ENCODE measurements around the gene SLC22A31.
A peak's percentile ranks its signal among the peaks of the same experiment; 100 is the strongest.
"Not testable (repeated sequence)": the region's sequence is repeated elsewhere in the genome, so short reads cannot be mapped to it uniquely, and the experiment has no call there.

The SLC22A31 gene

GRCh38 chr16:89168381-89169189, 31.8 kb downstream of the SLC22A31 start:
- Mint-ChIP-seq H3K36me3 (no peaks in the 10 kb centered on the region), H3K27me3 (no peaks in the 10 kb centered on the region), H3K4me1 (peaks cover 6% of the 10 kb centered on the region), H3K4me3 (no peak overlapping the region), H3K9me3 (no peaks in the 10 kb centered on the region), H3K27ac (no peak overlapping the region)

GRCh38 chr16:89167425-89167941, 32.9 kb downstream of the SLC22A31 start:
- no peaks in the 10 kb centered on the region for H3K27me3 Mint-ChIP-seq
- H3K4me1 Mint-ChIP-seq, result peaks cover 6% of the 10 kb centered on the region
- no peaks in the 10 kb centered on the region for H3K36me3 Mint-ChIP-seq
- H3K4me3 Mint-ChIP-seq, result no peak overlapping the region
- no peaks in the 10 kb centered on the region for H3K9me3 Mint-ChIP-seq
- H3K27ac Mint-ChIP-seq, result no peak overlapping the region

- peaks cover 6% of the 10 kb centered on the region for H3K4me1 Mint-ChIP-seq
- H3K9me3 Mint-ChIP-seq, result no peaks in the 10 kb centered on the region
- no peak overlapping the region for H3K4me3 Mint-ChIP-seq
- no peaks in the 10 kb centered on the region for H3K36me3 Mint-ChIP-seq
- H3K27ac Mint-ChIP-seq, result no peak overlapping the region
- no peaks in the 10 kb centered on the region for H3K27me3 Mint-ChIP-seq
Measured at GRCh38 chr16:89166696-89167424, 33.5 kb downstream of the SLC22A31 start.

GRCh38 chr16:89165681-89165979, 34.7 kb downstream of the SLC22A31 start:
- H3K27me3 Mint-ChIP-seq, H3K4me3 Mint-ChIP-seq, H3K36me3 Mint-ChIP-seq, H3K9me3 Mint-ChIP-seq, H3K4me1 Mint-ChIP-seq, H3K27ac Mint-ChIP-seq: not testable (repeated sequence)

GRCh38 chr16:89164847-89165680, 35.3 kb downstream of the SLC22A31 start:
- no peaks in the 10 kb centered on the region for H3K9me3 Mint-ChIP-seq
- H3K36me3 Mint-ChIP-seq, result no peaks in the 10 kb centered on the region
- no peaks in the 10 kb centered on the region for H3K27me3 Mint-ChIP-seq
- no peaks in the 10 kb centered on the region for H3K4me1 Mint-ChIP-seq
- no peak overlapping the region for H3K27ac Mint-ChIP-seq
- no peak overlapping the region for H3K4me3 Mint-ChIP-seq

- H3K36me3 Mint-ChIP-seq, result no peaks in the 10 kb centered on the region
- H3K4me1 Mint-ChIP-seq, result no peaks in the 10 kb centered on the region
- H3K9me3 Mint-ChIP-seq, result no peaks in the 10 kb centered on the region
- H3K27ac Mint-ChIP-seq, result no peak overlapping the region
- no peak overlapping the region for H3K4me3 Mint-ChIP-seq
- H3K27me3 Mint-ChIP-seq, result no peaks in the 10 kb centered on the region
Measured at GRCh38 chr16:89164436-89164835, 35.9 kb downstream of the SLC22A31 start.

- H3K27ac Mint-ChIP-seq, result no peak overlapping the region
- no peaks in the 10 kb centered on the region for H3K36me3 Mint-ChIP-seq
- no peaks in the 10 kb centered on the region for H3K4me1 Mint-ChIP-seq
- no peaks in the 10 kb centered on the region for H3K9me3 Mint-ChIP-seq
- H3K4me3 Mint-ChIP-seq, result no peak overlapping the region
- no peaks in the 10 kb centered on the region for H3K27me3 Mint-ChIP-seq
Measured at GRCh38 chr16:89163297-89163696, 37.0 kb downstream of the SLC22A31 start.

GRCh38 chr16:89161763-89162713, 38.3 kb downstream of the SLC22A31 start:
- Mint-ChIP-seq H3K4me1 (no peaks in the 10 kb centered on the region), H3K4me3 (no peak overlapping the region), H3K9me3 (no peaks in the 10 kb centered on the region), H3K27ac (no peak overlapping the region), H3K36me3 (no peaks in the 10 kb centered on the region), H3K27me3 (no peaks in the 10 kb centered on the region)

GRCh38 chr16:89160977-89161701, 39.2 kb downstream of the SLC22A31 start:
- H3K4me3 Mint-ChIP-seq, result no peak overlapping the region
- no peaks in the 10 kb centered on the region for H3K27me3 Mint-ChIP-seq
- H3K27ac Mint-ChIP-seq, result no peak overlapping the region
- no peaks in the 10 kb centered on the region for H3K4me1 Mint-ChIP-seq
- no peaks in the 10 kb centered on the region for H3K36me3 Mint-ChIP-seq
- H3K9me3 Mint-ChIP-seq, result no peaks in the 10 kb centered on the region

- no peaks in the 10 kb centered on the region for H3K36me3 Mint-ChIP-seq
- no peaks in the 10 kb centered on the region for H3K27me3 Mint-ChIP-seq
- H3K4me3 Mint-ChIP-seq, result no peak overlapping the region
- H3K9me3 Mint-ChIP-seq, result no peaks in the 10 kb centered on the region
- H3K4me1 Mint-ChIP-seq, result no peaks in the 10 kb centered on the region
- no peak overlapping the region for H3K27ac Mint-ChIP-seq
Measured at GRCh38 chr16:89159850-89160354, 40.4 kb downstream of the SLC22A31 start.

GRCh38 chr16:89159066-89159849, 41.1 kb downstream of the SLC22A31 start:
- Mint-ChIP-seq H3K4me1 (no peaks in the 10 kb centered on the region), H3K27ac (no peak overlapping the region), H3K4me3 (no peak overlapping the region), H3K36me3 (no peaks in the 10 kb centered on the region), H3K9me3 (no peaks in the 10 kb centered on the region), H3K27me3 (no peaks in the 10 kb centered on the region)

GRCh38 chr16:89157778-89158177, 42.6 kb downstream of the SLC22A31 start:
- H3K4me3 Mint-ChIP-seq, result no peak overlapping the region
- H3K4me1 Mint-ChIP-seq, result no peaks in the 10 kb centered on the region
- no peaks in the 10 kb centered on the region for H3K36me3 Mint-ChIP-seq
- H3K27me3 Mint-ChIP-seq, result no peaks in the 10 kb centered on the region
- no peaks in the 10 kb centered on the region for H3K9me3 Mint-ChIP-seq
- H3K27ac Mint-ChIP-seq, result peak overlapping the region; percentile 12

GRCh38 chr16:89156740-89157645, 43.3 kb downstream of the SLC22A31 start:
- no peak overlapping the region for H3K27ac Mint-ChIP-seq
- H3K36me3 Mint-ChIP-seq, result peaks cover 2% of the 10 kb centered on the region
- no peaks in the 10 kb centered on the region for H3K9me3 Mint-ChIP-seq
- no peaks in the 10 kb centered on the region for H3K27me3 Mint-ChIP-seq
- no peaks in the 10 kb centered on the region for H3K4me1 Mint-ChIP-seq
- no peak overlapping the region for H3K4me3 Mint-ChIP-seq
